A549 (cell line): ENCODE data around the gene GNAL.

Experiments
- CBX8 ChIP-seq: fragments of 200-600 bp; sonication (generic); IDR thresholded peaks from 2 replicates; pipeline ENCODE4 v1.6.1; 2016
- EP300 ChIP-seq, 2 experiments: fragments of >200 bp; sonication (Bioruptor Twin); formaldehyde crosslinking; IDR thresholded peaks; 2 replicates in 1 of 2; 3 replicates in 1 of 2; pipeline ENCODE4 v1.6.1; 2016 to 2017
- FOSB ChIP-seq: fragments of 250-450 bp; sonication (Bioruptor Pico); IDR thresholded peaks from 2 replicates; pipeline ENCODE4 v1.5.0; 2020; ENCODE audit warnings: mild to moderate bottlenecking, moderate library complexity
- FOSL2 ChIP-seq, 2 experiments: fragments of 450-650 bp in 1 of 2; fragments of >200 bp in 1 of 2; sonication (Bioruptor Twin) in 1 of 2; formaldehyde crosslinking; IDR thresholded peaks; 2 replicates each; pipeline versions ENCODE4 v1.5.0 to v1.6.1; 2016 to 2020; ENCODE audit warnings: mild to moderate bottlenecking in 1 of 2, moderate library complexity in 1 of 2
- HDAC2 ChIP-seq: fragments of 200-600 bp; sonication (generic); IDR thresholded peaks from 2 replicates; pipeline ENCODE4 v1.6.1; 2016
- JUN ChIP-seq, 2 experiments: fragments of >200 bp; sonication (Bioruptor Twin); formaldehyde crosslinking; IDR thresholded peaks; 2 replicates in 1 of 2; 3 replicates in 1 of 2; pipeline ENCODE4 v1.6.1; 2016 to 2017
- KDM5A ChIP-seq: fragments of 200-600 bp; sonication (generic); IDR thresholded peaks from 2 replicates; pipeline ENCODE4 v1.6.1; 2016; ENCODE audit warnings: antibody characterized with exemption, mild to moderate bottlenecking
- PHF8 ChIP-seq: fragments of 200-600 bp; sonication (generic); IDR thresholded peaks from 2 replicates; pipeline ENCODE4 v1.6.1; 2016; ENCODE audit warnings: low read depth, mild to moderate bottlenecking, antibody characterized with exemption, moderate library complexity, borderline replicate concordance
- POLR2A ChIP-seq: IDR thresholded peaks from 2 replicates; pipeline ENCODE4 v1.6.1; 2012; ENCODE audit warnings: mild to moderate bottlenecking, low read length
- ZFP36 ChIP-seq: fragments of 450-650 bp; IDR thresholded peaks from 2 replicates; pipeline ENCODE4 v1.6.1; 2014; ENCODE audit warnings: borderline replicate concordance; ENCODE audit not compliant: partially characterized antibody
- TF ChIP-seq, protein P1 (sequence below): fragments of >200 bp; sonication (Bioruptor Twin); formaldehyde crosslinking; IDR thresholded peaks from 3 replicates; pipeline ENCODE4 v1.5.1; 2016
- TF ChIP-seq, protein P2 (sequence below): fragments of 150-350 bp; IDR thresholded peaks from 2 replicates; pipeline ENCODE4 v1.6.1; 2014; ENCODE audit warnings: low read depth, mild to moderate bottlenecking, low read length
- TF ChIP-seq, protein P3 (sequence below): IDR thresholded peaks from 2 replicates; pipeline ENCODE4 v1.6.1; 2012
- TF ChIP-seq, protein P4 (sequence below): IDR thresholded peaks from 2 replicates; pipeline ENCODE4 v1.6.1; 2012

DNA sequence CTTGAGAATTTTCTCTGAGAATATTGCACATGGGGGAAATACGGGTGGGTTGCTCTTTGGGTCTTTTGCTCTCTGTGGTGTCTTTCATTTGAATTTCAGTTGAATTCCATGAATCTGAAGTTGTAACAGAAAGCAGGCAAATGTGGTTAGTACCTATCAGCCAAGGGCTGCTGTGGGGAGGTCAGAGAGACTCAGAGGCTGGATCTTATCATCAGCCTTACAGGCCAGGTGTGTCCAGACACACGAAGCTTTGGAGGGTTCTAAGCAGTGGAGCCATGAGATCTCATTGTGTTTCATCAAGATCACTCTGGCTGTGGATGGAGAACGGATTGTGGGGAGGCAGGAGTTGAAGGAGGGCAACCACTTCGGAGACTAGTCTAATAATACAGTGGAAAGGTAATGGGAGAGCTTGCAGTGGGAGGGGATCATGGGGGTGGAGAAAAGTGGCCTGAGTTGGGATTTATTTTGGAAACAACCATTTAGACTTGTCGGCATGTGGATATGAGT lies 68.1 kb downstream of the GNAL start:
- TF ChIP-seq, protein P1, sequence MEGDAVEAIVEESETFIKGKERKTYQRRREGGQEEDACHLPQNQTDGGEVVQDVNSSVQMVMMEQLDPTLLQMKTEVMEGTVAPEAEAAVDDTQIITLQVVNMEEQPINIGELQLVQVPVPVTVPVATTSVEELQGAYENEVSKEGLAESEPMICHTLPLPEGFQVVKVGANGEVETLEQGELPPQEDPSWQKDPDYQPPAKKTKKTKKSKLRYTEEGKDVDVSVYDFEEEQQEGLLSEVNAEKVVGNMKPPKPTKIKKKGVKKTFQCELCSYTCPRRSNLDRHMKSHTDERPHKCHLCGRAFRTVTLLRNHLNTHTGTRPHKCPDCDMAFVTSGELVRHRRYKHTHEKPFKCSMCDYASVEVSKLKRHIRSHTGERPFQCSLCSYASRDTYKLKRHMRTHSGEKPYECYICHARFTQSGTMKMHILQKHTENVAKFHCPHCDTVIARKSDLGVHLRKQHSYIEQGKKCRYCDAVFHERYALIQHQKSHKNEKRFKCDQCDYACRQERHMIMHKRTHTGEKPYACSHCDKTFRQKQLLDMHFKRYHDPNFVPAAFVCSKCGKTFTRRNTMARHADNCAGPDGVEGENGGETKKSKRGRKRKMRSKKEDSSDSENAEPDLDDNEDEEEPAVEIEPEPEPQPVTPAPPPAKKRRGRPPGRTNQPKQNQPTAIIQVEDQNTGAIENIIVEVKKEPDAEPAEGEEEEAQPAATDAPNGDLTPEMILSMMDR, result no peak
- no peak for TF ChIP-seq POLR2A
- TF ChIP-seq CBX8, result no peak
- TF ChIP-seq JUN (IDR thresholded peaks at IDR 0.05), result no peak
- no peak for TF ChIP-seq EP300 (IDR thresholded peaks at IDR 0.05)
- TF ChIP-seq, protein P2, sequence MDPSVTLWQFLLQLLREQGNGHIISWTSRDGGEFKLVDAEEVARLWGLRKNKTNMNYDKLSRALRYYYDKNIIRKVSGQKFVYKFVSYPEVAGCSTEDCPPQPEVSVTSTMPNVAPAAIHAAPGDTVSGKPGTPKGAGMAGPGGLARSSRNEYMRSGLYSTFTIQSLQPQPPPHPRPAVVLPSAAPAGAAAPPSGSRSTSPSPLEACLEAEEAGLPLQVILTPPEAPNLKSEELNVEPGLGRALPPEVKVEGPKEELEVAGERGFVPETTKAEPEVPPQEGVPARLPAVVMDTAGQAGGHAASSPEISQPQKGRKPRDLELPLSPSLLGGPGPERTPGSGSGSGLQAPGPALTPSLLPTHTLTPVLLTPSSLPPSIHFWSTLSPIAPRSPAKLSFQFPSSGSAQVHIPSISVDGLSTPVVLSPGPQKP, result no peak
- TF ChIP-seq FOSL2 (IDR thresholded peaks at IDR 0.05), result no peak
- no peak for TF ChIP-seq FOSL2 (CRISPR knock-in tag; IDR thresholded peaks at IDR 0.05)
- TF ChIP-seq ZFP36, result no peak
- no peak for TF ChIP-seq PHF8
- TF ChIP-seq FOSB (CRISPR knock-in tag), result no peak
- TF ChIP-seq, protein P3, sequence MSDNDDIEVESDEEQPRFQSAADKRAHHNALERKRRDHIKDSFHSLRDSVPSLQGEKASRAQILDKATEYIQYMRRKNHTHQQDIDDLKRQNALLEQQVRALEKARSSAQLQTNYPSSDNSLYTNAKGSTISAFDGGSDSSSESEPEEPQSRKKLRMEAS, result no peak
- TF ChIP-seq KDM5A, result no peak
- TF ChIP-seq, protein P4, sequence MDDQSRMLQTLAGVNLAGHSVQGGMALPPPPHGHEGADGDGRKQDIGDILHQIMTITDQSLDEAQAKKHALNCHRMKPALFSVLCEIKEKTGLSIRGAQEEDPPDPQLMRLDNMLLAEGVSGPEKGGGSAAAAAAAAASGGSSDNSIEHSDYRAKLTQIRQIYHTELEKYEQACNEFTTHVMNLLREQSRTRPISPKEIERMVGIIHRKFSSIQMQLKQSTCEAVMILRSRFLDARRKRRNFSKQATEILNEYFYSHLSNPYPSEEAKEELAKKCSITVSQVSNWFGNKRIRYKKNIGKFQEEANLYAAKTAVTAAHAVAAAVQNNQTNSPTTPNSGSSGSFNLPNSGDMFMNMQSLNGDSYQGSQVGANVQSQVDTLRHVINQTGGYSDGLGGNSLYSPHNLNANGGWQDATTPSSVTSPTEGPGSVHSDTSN, result no peak
- TF ChIP-seq HDAC2, result no peak
